Measurements from ENCODE around the gene ASTN1. TPM values are rescaled to one million over a fixed set of nuclear protein-coding genes. Genes with fewer than 3 reads are reported as not detected.

Gene ASTN1
- total RNA-seq, 3 donors from 2014 or later: 0.10 to 2.2 (median 0.14) TPM

DNA sequence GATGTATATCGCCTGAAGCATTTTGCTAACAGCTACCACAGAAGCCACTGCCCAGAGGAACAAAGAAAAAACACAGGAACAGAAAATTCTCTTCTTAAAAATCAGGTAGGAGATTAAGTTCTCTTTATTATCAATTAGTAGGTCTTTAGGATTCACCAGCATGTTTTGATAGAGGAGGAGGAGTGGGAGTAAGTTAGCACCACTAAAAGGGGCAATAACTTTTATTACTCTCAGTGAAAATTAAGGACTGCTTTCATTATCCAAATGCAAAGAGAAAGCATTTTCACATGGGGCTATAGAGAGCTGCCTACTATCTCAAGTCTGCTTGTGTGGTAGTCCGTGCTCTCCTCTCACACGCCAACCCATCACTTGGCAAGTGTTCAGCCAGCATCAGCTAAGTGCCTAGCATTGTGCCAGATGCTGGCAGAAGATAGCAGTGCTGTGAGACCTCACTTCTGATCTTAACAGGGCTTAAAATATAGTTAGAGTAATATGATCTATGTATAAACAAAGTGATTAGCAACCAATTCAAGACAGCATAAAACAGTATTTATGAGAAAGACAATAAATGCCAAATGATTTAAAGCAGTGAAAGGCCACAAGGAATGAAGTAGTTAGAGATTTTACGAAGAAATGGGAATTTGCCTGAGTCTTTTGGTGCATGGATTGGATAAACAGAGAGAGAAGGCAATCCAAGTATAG lies 39.8 kb downstream of the ASTN1 start:
- intact Hi-C loops (cut with DNase I, micrococcal nuclease): no loop called here
- Histone ChIP-seq H3K4me1 (ENCODE audit: low read depth) (no peaks in the 10 kb centered on the region), H3K9me3 (no peaks in the 10 kb centered on the region), H3K4me3 (no peak overlapping the region), H3K36me3 (ENCODE audit: low read depth) (no peaks in the 10 kb centered on the region)
- no peak for ATAC-seq
- no peak for DNase-seq
- TF ChIP-seq, protein P1, sequence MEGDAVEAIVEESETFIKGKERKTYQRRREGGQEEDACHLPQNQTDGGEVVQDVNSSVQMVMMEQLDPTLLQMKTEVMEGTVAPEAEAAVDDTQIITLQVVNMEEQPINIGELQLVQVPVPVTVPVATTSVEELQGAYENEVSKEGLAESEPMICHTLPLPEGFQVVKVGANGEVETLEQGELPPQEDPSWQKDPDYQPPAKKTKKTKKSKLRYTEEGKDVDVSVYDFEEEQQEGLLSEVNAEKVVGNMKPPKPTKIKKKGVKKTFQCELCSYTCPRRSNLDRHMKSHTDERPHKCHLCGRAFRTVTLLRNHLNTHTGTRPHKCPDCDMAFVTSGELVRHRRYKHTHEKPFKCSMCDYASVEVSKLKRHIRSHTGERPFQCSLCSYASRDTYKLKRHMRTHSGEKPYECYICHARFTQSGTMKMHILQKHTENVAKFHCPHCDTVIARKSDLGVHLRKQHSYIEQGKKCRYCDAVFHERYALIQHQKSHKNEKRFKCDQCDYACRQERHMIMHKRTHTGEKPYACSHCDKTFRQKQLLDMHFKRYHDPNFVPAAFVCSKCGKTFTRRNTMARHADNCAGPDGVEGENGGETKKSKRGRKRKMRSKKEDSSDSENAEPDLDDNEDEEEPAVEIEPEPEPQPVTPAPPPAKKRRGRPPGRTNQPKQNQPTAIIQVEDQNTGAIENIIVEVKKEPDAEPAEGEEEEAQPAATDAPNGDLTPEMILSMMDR (IDR thresholded peaks at IDR 0.05): no peak

DNA sequence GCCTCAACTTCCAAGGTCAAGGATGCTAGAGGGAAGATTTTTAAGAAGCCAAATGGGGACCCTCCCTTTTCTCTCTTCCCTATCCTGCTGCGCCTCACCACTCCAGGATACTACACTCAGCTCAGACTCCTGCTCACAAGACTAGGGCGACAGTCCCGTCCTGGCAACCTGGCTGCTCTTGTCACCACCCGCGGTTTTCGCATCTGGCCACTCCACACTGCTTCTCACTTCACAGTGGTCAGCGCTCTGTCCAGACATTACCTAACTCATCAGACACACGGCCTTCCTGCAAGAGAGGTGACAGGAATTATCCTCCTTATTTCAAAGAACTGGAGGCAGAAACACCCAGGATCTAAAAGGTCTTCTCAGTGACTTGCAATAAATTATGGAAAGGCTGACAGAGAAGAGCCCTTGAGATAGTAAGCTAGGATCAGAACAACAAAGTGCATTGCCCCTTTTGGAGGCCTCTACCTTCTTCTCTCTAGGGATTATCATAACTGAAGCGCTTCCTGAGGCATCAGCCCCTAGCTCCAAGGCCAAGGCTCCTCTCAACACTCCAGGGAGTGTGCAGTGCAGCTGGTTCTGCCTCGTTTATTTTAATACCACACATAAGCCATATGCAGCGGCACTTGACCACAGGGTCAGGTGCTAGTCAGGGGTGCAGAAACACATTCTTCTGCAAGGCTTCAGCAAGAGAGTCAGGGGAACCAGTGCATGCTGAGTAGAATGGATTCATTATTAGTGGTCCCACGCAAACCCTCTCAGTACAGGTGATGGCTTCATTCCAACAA lies 41.9 kb downstream of the ASTN1 start:
- intact Hi-C loops (cut with DNase I, micrococcal nuclease): no loop called here
- no peaks in the 10 kb centered on the region for H3K9me3 ChIP-seq
- no peaks in the 10 kb centered on the region for H3K36me3 ChIP-seq (ENCODE audit: low read depth)
- no peak for ATAC-seq
- no peak for DNase-seq
- no peaks in the 10 kb centered on the region for H3K4me1 ChIP-seq (ENCODE audit: low read depth)
- TF ChIP-seq, protein P1 (IDR thresholded peaks at IDR 0.05): no peak
- H3K4me3 ChIP-seq: no peak overlapping the region

GRCh38 chr1:177119311-177119710 lies 45.2 kb downstream of the ASTN1 start:
- TF ChIP-seq, protein P1 (IDR thresholded peaks at IDR 0.05): no peak
- no peak overlapping the region for H3K4me3 ChIP-seq
- H3K4me1 ChIP-seq (ENCODE audit: low read depth): no peaks in the 10 kb centered on the region
- intact Hi-C loops (cut with DNase I, micrococcal nuclease): no loop called here
- no peaks in the 10 kb centered on the region for H3K36me3 ChIP-seq (ENCODE audit: low read depth)
- no peak for DNase-seq
- H3K9me3 ChIP-seq: no peaks in the 10 kb centered on the region
- no peak for ATAC-seq

DNA sequence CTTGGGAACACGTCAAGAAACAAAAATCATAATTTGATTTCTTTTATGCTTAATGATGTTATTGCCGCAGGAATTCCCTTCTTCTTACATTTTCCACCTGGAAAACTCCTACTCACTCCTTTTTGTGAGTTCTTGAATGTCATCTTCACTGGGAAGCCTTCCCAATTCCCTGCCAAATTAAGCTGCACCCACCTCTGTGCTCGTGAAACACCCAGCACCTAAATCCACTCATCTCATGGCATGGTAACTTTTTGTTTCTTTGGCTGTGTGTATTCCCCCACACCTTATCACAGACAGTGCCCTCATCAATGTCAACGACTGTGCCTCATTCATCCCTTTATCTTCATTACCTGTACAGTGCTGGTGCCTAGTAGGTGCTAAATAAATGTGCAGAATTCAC lies 45.6 kb downstream of the ASTN1 start:
- intact Hi-C loops (cut with DNase I, micrococcal nuclease): no loop called here
- ATAC-seq (no peak), DNase-seq (no peak)
- Histone ChIP-seq H3K9me3 (no peaks in the 10 kb centered on the region), H3K4me3 (no peak overlapping the region), H3K4me1 (ENCODE audit: low read depth) (no peaks in the 10 kb centered on the region), H3K36me3 (ENCODE audit: low read depth) (no peaks in the 10 kb centered on the region)
- TF ChIP-seq, protein P1 (IDR thresholded peaks at IDR 0.05): no peak

- intact Hi-C loops (cut with DNase I, micrococcal nuclease): no loop called here
- H3K4me1 ChIP-seq (ENCODE audit: low read depth): no peaks in the 10 kb centered on the region
- DNase-seq: no peak
- TF ChIP-seq, protein P1 (IDR thresholded peaks at IDR 0.05): no peak
- H3K9me3 ChIP-seq: no peaks in the 10 kb centered on the region
- H3K36me3 ChIP-seq (ENCODE audit: low read depth): no peaks in the 10 kb centered on the region
- no peak for ATAC-seq
- H3K4me3 ChIP-seq: no peak overlapping the region
Measured at GRCh38 chr1:177116941-177117340, 47.6 kb downstream of the ASTN1 start.

Data from mucosa of descending colon (tissue), 3 donors.